Mesodermal cell (in vitro differentiated cells): Measurements from ENCODE around the gene ZFP3.
"Not testable (repeated sequence)": the region's sequence is repeated elsewhere in the genome, so short reads cannot be mapped to it uniquely, and the experiment has no call there.

Experiments used
- H3K27ac ChIP-seq: 2 replicates; pipeline ENCODE4 v1.7.0; 2013; ENCODE audit warnings: mild to moderate bottlenecking, low read depth, low read length, moderate library complexity; ENCODE audit not compliant: severe bottlenecking
- H3K36me3 ChIP-seq: 2 replicates; pipeline ENCODE4 v1.7.1; 2013; ENCODE audit warnings: mild to moderate bottlenecking, low read length, moderate library complexity; ENCODE audit not compliant: control insufficient read depth, insufficient read depth
- H3K4me1 ChIP-seq: one replicate; pipeline ENCODE4 v1.7.1; 2013; ENCODE audit warnings: mild to moderate bottlenecking, low read length; ENCODE audit not compliant: insufficient read depth, control insufficient read depth, poor library complexity, severe bottlenecking
- H3K4me3 ChIP-seq: 2 replicates; pipeline ENCODE4 v1.7.0; 2013; ENCODE audit warnings: low read length, control low read depth, mild to moderate bottlenecking; ENCODE audit not compliant: insufficient read depth, poor library complexity, severe bottlenecking; ENCODE audit errors: extremely low read depth
- H3K9me3 ChIP-seq: 2 replicates; pipeline ENCODE4 v1.7.1; 2013; ENCODE audit warnings: mild to moderate bottlenecking, low read length, moderate library complexity; ENCODE audit not compliant: control insufficient read depth
- WGBS, 2 experiments: methylation state at CpG; one replicate each; pipeline ENCODE4 v1.1.5; 2013; ENCODE audit warnings: missing lambda C conversion rate in 2 of 2; ENCODE audit not compliant: insufficient coverage in 2 of 2; 5-methylcytosine and 5-hydroxymethylcytosine counted together

Gene ZFP3

DNA sequence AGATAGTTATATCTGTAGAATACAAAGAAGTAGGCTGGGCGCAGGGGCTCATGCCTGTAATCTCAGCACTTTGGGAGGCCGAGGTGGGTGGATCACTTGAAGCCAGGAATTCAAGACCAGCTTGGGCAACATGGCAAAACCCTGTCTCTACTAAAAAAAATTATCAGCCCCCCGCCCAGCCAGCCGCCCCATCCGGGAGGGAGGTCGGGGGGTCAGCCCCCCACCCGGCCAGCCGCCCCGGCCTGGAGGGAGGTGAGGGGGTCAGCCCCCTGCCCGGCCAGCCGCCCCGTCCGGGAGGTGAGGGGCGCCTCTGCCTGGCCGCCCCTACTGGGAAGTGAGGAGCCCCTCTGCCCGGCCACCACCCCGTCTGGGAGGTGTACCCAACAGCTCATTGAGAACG, 64.6 kb downstream of the ZFP3 start:
- not testable (repeated sequence) for H3K27ac ChIP-seq, H3K9me3 ChIP-seq, H3K4me3 ChIP-seq, H3K36me3 ChIP-seq, H3K4me1 ChIP-seq
- WGBS, 2 experiments, result 92 to 93% methylated on average over 5 of the region's 18 CpGs
